Measurements from ENCODE around the gene OR12D2.
"Not testable (repeated sequence)": the region's sequence is repeated elsewhere in the genome, so short reads cannot be mapped to it uniquely, and the experiment has no call there.

OR12D2 gene, protein sequence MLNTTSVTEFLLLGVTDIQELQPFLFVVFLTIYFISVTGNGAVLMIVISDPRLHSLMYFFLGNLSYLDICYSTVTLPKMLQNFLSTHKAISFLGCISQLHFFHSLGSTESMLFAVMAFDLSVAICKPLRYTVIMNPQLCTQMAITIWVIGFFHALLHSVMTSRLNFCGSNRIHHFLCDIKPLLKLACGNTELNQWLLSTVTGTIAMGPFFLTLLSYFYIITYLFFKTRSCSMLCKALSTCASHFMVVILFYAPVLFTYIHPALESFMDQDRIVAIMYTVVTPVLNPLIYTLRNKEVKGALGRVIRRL

DNA sequence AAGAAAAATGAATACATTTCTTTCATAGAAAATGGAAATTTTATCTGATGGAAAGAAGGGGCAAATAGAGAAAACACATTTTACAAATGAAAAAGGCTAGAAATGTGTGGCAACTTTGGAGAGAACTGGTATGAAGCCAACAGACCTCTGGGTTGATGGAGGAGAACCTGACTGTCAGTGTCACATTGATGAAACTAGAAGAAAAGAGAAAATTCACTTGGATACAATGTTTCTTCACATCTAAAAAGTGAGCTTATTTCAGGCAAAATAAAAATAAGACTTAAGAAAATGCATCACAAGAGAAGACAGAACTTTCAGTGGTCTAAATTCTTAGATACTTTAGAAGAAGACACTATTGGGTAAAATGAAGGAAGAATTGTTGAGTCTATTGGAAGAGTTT, at the start of gene OR12D2:
TSS of gene OR12D2 (plus strand) at position 301 of the 400 bp plus-strand sequence. CDS start 1,069 bp downstream, outside the sequence.
- no peak for TF ChIP-seq POLR2A (IDR thresholded peaks at IDR 0.05; ENCODE audit: low read depth, low read length)
- FAIRE-seq (no peak), DNase-seq (ENCODE audit: insufficient read length, low spot score) (no peak)

DNA sequence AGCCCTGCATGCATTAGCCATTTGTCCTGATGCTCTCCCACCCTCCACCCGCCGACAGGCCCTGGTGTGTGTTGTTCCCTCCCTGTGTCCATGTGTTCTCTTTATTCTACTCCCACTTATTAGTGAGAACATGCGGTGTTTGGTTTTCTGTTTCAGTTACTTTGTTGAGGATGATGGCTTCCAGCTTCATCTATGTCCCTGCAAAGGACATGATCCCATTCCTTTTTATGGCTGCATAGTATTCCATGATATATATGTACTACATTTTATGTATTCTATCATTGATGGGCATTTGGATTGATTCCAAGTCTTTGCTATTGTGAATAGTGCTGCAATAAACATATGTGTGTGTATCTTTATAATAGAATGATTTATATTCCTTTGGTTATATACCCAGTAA, 46.1 kb upstream of the OR12D2 start:
- not testable (repeated sequence) for FAIRE-seq; DNase-seq (ENCODE audit: insufficient read length, low spot score)

DNA sequence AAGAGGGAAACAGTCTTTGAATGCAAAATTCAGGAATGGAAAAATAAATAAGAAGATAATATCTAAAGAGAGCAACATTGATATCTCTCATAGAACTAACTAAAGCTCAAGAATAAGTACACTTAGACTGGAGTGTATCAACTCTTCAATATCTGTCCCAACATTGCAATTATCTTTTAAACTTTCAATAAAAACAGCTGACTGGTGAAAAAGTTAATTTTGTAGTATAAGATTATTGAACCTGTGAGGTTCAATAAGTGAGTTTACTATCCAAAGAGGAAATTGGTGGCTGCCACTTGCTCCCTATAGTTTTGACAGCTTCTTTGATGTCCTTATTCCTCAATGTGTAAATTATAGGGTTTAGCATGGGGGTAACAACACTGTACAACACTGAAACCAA, 40.5 kb upstream of the OR12D2 start:
- FAIRE-seq (no peak), DNase-seq (ENCODE audit: insufficient read length, low spot score) (no peak)
- TF ChIP-seq POLR2A (IDR thresholded peaks at IDR 0.05; ENCODE audit: low read depth, low read length), result no peak

DNA sequence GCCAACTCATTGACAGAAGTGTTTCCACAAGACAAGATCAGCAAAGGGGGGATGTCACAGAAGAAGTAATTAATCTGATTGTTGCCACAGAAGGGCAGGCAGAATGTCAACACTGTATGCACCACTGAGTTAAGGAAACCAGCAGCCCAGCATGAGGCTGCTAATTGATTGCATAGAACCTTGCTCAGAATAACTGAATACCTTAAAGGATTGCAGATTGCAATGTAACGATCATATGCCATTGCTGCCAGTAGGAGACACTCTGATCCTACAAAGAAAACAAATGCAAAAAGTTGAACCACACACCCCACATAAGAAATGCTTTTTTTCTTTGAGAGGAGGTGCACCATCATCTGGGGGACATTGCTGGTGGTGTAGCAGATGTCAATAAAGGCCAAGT, 39.8 kb upstream of the OR12D2 start:
- no peak for TF ChIP-seq POLR2A (IDR thresholded peaks at IDR 0.05; ENCODE audit: low read depth, low read length)
- FAIRE-seq (no peak), DNase-seq (ENCODE audit: insufficient read length, low spot score) (no peak)

DNA sequence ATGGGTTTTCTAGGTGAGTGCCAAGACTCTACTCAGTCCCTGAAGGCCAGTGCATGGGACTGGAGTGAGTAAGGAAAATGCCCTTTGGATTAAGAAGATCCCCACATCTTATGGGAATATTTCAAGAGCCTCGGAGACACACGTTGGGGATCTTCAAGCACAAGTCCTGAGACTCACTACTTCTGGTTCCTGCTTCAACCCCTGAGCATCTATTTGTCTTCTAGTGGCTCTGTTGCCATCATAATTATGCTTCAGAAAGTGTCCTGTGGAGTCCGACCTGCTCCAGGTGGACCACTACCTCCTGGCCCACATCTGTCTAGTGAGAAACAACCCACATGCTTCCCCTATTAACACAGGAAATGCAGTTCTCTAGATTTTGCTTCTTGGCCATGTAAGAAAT, 26.7 kb upstream of the OR12D2 start, which contains the start of gene OR5V1:
TSS of gene OR5V1 (minus strand) at position 101 of the 400 bp plus-strand sequence. CDS start 12,670 bp downstream, outside the sequence.
- FAIRE-seq (no peak), DNase-seq (ENCODE audit: insufficient read length, low spot score) (no peak)
- TF ChIP-seq POLR2A (IDR thresholded peaks at IDR 0.05; ENCODE audit: low read depth, low read length), result no peak

DNA sequence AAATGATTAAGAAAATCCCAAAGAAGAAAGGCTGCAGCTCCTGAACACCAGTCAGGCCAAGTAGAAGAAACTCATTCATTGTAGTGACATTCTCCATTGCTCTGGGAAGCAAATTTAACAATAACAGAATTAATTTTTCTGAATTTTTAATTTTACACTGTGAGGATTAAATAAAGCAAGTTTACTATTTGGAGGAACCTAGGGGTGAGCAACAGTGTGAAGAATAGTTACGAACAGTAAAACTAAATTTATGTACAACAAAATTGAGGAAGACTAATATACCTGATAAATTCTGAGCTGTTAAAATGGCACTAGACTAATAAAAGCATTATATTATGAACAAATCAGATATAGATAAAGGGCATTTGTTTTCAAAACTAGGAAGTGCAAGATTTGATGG, 20.2 kb upstream of the OR12D2 start, which contains the start of gene OR12D3:
TSS of gene OR12D3 (minus strand) at position 101 of the 400 bp plus-strand sequence. CDS start at position 97, 4 bp downstream.
- FAIRE-seq, result no peak
- no peak for TF ChIP-seq POLR2A (IDR thresholded peaks at IDR 0.05; ENCODE audit: low read depth, low read length)

DNA sequence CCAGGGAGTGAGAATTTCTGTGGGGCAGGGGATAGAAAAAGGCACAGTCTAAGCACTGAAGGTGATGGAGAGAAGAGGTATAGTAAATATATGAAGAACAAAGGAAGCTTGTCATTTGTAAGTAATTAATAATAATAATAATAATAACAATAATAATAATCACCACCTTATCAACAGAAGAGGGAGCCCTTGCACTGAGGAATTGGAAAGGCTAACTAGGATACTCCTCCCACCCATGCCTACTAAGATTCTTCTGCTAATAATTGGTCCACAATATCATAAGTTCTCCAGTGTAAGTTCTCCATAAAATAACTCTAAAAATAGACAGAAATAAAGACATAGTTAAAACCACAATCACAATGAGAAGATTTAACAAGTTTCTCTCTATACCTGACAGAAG, 19.4 kb upstream of the OR12D2 start:
- TF ChIP-seq POLR2A (IDR thresholded peaks at IDR 0.05; ENCODE audit: low read depth, low read length), result no peak
- FAIRE-seq, result no peak
- DNase-seq (ENCODE audit: insufficient read length, low spot score), result no peak

More for the DNA sequence above, 20.2 kb upstream of the OR12D2 start, which contains the start of gene OR12D3:
- no peak for DNase-seq (ENCODE audit: insufficient read length, low spot score)

DNA sequence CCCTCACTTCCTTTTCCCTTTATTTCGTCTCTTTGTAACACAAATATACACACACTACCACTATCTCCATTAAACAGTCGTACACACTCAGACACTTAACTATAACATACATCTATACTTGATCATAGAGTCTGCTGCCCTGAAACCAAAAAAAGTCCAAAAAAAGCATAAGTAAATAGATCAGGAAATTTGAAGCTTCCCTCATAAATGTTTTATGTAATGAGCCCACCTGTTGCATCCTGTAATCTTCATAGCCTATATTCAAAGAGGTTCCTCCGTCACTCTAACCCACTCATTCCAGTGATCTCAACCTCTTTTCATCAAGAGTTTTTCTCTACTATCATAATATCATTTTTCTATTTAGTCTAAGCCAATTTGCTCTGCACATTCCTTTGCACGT, 6.9 kb upstream of the OR12D2 start:
- FAIRE-seq (no peak), DNase-seq (ENCODE audit: insufficient read length, low spot score) (no peak)
- no peak for TF ChIP-seq POLR2A (IDR thresholded peaks at IDR 0.05; ENCODE audit: low read depth, low read length)

DNA sequence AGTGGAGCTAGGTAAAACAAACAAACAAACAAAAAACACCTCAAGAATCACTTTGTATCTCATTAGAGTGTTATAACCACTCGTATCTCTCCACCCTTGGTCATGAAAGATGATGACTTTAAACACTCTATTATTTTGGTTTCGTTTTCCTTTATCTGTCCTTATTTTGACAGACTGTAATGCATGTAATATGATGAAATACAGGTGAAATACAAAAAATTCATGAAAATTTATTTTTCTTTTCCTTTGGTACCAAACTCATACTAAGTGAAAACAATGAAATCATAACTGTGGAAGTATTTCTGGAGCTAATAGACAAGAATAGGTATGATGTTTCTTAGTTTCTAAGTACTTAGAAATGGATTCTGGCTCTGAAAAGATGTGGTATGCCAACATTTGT, 4.1 kb downstream of the OR12D2 start:
- no peak for FAIRE-seq

DNA sequence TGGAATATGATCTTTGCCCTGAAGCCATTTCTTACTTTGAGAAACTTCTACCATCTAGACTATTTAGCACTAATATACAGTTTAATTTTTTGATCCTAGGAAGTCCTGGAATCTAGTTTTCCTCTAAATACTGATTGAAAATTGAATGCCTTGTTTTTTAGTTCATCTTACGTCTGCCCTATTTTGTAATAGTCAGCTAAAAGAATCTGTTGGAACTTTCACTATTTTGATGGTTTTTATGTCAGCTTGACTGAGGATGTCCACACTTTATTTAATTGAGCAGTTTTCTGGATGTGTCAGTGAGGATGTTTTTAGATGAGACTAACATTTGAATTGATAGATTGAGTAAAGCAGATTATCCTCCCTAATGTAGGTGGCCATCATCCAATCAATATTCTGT, 8.4 kb downstream of the OR12D2 start:
- FAIRE-seq, result no peak
- no peak for DNase-seq (ENCODE audit: insufficient read length, low spot score)
- TF ChIP-seq POLR2A (IDR thresholded peaks at IDR 0.05; ENCODE audit: low read depth, low read length), result no peak

More for the DNA sequence above, 4.1 kb downstream of the OR12D2 start:
- no peak for DNase-seq (ENCODE audit: insufficient read length, low spot score)
- no peak for TF ChIP-seq POLR2A (IDR thresholded peaks at IDR 0.05; ENCODE audit: low read depth, low read length)

DNA sequence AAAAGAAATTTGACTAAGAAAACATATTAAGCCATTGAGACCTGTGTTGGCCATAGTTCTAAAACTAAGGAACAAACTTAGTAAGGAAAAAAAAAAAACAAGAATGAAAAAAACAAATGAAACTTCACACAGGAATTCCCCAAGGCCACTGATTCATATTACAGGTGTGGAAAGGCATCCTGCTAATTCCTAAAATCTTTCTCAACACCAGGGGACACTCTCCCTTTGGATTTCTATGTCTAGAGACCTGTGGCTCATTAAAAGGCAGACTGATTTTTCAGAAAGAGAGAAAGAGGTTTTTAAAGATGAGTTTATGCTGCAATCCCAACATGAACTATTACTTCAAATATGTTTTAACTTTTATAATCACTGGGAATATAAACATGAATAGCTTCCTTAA, 19.2 kb downstream of the OR12D2 start, which contains the start of gene OR12D1:
TSS of gene OR12D1 (plus strand) at position 341 of the 400 bp plus-strand sequence.
- FAIRE-seq (no peak), DNase-seq (ENCODE audit: insufficient read length, low spot score) (no peak)
- no peak for TF ChIP-seq POLR2A (IDR thresholded peaks at IDR 0.05; ENCODE audit: low read depth, low read length)

DNA sequence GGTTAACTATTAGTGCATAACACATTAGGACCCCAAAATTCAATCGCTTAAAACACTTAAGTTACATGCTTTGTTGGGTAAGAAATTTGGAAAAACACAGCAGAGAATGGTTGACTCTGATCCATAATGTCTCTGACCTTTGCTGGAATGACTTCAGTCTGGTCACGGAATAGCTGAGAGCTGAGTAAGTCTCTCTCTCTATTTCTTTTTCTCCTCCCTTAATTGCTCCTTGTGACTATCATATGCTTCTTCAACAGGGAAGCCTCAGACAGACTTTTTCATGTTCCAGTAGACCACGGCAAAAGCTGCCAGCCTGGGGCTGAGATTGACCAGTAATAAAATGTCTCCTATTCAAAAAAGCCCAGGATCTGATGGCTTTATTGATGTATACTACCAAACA, 24.1 kb downstream of the OR12D2 start:
- no peak for TF ChIP-seq POLR2A (IDR thresholded peaks at IDR 0.05; ENCODE audit: low read depth, low read length)
- DNase-seq (ENCODE audit: insufficient read length, low spot score) (no peak), FAIRE-seq (no peak)

DNA sequence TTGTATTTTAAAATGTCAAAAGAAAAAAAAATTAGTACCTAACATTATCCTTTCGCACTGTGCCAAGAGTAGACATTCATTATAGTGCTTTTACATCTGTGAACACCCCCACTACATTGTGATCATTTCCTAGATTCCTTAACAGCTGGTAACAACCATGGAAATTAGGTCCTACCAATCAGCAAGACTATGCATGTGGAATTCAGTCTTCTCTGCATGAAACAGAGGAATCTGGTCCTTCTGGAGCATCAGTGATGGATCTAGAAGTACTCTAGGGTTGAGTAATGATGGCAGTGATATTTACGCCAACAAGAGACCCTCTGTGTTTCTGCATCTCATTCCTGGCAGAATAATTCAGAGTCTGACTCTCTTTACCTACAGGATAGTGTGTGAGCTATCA, 28.7 kb downstream of the OR12D2 start:
- FAIRE-seq (no peak), DNase-seq (ENCODE audit: insufficient read length, low spot score) (no peak)
- no peak for TF ChIP-seq POLR2A (IDR thresholded peaks at IDR 0.05; ENCODE audit: low read depth, low read length)

DNA sequence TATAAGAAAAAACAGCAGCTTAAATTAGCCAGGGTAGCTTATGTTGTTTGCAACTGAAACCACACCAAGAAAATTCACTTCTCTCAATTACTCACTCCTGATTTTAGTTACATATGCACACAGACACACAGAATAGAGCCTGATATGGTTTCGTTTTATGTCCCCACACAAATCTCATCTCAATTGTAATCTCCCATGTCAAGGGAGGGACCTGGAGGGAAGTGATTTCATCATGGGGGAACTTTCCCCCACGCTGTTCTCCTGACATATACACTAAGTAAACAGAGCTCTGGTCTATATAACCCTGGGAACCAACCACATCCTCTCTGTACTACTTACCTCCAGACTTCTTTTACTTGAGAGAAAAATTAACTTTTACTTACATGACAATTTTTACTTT, 29.1 kb downstream of the OR12D2 start:
- no peak for TF ChIP-seq POLR2A (IDR thresholded peaks at IDR 0.05; ENCODE audit: low read depth, low read length)
- no peak for DNase-seq (ENCODE audit: insufficient read length, low spot score)
- FAIRE-seq, result no peak

DNA sequence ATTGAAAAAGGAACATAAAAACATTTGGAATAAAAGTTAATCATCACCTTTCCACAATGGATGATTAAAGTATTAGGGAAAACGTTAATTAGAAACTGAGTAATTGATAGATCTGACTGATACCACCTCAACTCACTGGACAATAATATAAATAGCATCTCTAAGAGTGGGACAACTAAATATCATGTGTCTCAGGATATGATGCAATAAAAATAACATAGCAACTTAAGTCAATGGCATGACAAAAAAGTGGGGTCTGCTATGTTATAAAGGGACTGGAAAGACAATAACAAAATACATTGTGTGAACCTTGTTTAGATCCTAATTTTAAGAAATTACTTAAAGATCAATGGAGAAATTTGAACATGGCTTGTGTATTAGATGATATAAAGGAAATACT, 29.6 kb downstream of the OR12D2 start:
- DNase-seq (ENCODE audit: insufficient read length, low spot score) (no peak), FAIRE-seq (no peak)
- TF ChIP-seq POLR2A (IDR thresholded peaks at IDR 0.05; ENCODE audit: low read depth, low read length), result no peak
